HEK293 (cell line): ENCODE measurements around the gene PI4KA.
"Not testable (repeated sequence)": the region's sequence is repeated elsewhere in the genome, so short reads cannot be mapped to it uniquely, and the experiment has no call there.

ENCODE experiments used
- CTCF ChIA-PET: fragments of 350-600 bp; formaldehyde crosslinking; extraction: SDS; loops from one replicate; lab custom pipeline; 2021; ENCODE audit warnings: antibody characterized with exemption; lab: Yijun Ruan, JAX
- POLR2A ChIA-PET: fragments of 300-600 bp; formaldehyde crosslinking; extraction: SDS; loops from one replicate; lab custom pipeline; 2020; ENCODE audit warnings: antibody characterized with exemption, inconsistent platforms; lab: Yijun Ruan, JAX
- H3K27ac ChIP-seq: fragments of 200-500 bp; sonication (Bioruptor generic); 2 replicates; pipeline ENCODE4 v1.5.1; 2014; ENCODE audit warnings: low read depth, low read length, control low read depth, inconsistent platforms; ENCODE audit errors: extremely low read depth
- H3K36me3 ChIP-seq, 2 experiments: fragments of 200-500 bp in 1 of 2; sonication (Bioruptor generic) in 1 of 2; 1 replicate in 1 of 2; 2 replicates in 1 of 2; pipeline ENCODE4 v1.5.1; 2014 to 2017; ENCODE audit warnings: inconsistent platforms in 2 of 2, low read length in 2 of 2; ENCODE audit not compliant: control insufficient read depth in 2 of 2, insufficient read depth in 1 of 2
- H3K4me1 ChIP-seq: fragments of 200-500 bp; sonication (Bioruptor generic); 2 replicates; pipeline ENCODE4 v1.5.1; 2014; ENCODE audit warnings: mild to moderate bottlenecking, low read length, inconsistent platforms; ENCODE audit not compliant: control insufficient read depth, insufficient read depth
- H3K4me3 ChIP-seq: 2 replicates; pipeline ENCODE4 v1.5.1; 2011; ENCODE audit warnings: low read depth, mild to moderate bottlenecking, control low read depth, low read length, moderate library complexity
- H3K9me3 ChIP-seq: fragments of 200-500 bp; sonication (Bioruptor generic); 2 replicates; pipeline ENCODE4 v1.5.1; 2014; ENCODE audit warnings: low read depth, low read length, inconsistent platforms; ENCODE audit not compliant: control insufficient read depth, insufficient read depth
- GLIS1 ChIP-seq: fragments of 450-650 bp; formaldehyde crosslinking; IDR thresholded peaks from 2 replicates; pipeline ENCODE4 v1.5.1; 2016; ENCODE audit warnings: missing biosample characterization, missing genetic modification characterization
- GLIS2 ChIP-seq: fragments of 450-650 bp; formaldehyde crosslinking; IDR thresholded peaks from 2 replicates; pipeline ENCODE4 v1.5.1; 2016; ENCODE audit warnings: missing biosample characterization, missing genetic modification characterization
- KLF1 ChIP-seq: fragments of 450-650 bp; formaldehyde crosslinking; IDR thresholded peaks from 2 replicates; pipeline ENCODE4 v1.5.1; 2016; ENCODE audit warnings: missing biosample characterization, missing genetic modification characterization
- KLF10 ChIP-seq: fragments of 450-650 bp; IDR thresholded peaks from 2 replicates; pipeline ENCODE4 v1.5.1; 2018; ENCODE audit warnings: missing biosample characterization, mild to moderate bottlenecking, missing genetic modification characterization
- KLF8 ChIP-seq: fragments of 450-650 bp; formaldehyde crosslinking; IDR thresholded peaks from 2 replicates; pipeline ENCODE4 v1.5.1; 2016; ENCODE audit warnings: missing biosample characterization, missing genetic modification characterization
- KLF9 ChIP-seq: fragments of 450-650 bp; formaldehyde crosslinking; IDR thresholded peaks from 2 replicates; pipeline ENCODE4 v1.5.1; 2016; ENCODE audit warnings: missing biosample characterization, missing genetic modification characterization, low read depth
- SP2 ChIP-seq: fragments of 450-650 bp; formaldehyde crosslinking; IDR thresholded peaks from 2 replicates; pipeline ENCODE4 v1.5.1; 2016; ENCODE audit warnings: missing biosample characterization, missing genetic modification characterization
- SP3 ChIP-seq: fragments of 450-650 bp; formaldehyde crosslinking; IDR thresholded peaks from 2 replicates; pipeline ENCODE4 v1.5.1; 2016; ENCODE audit warnings: missing biosample characterization, missing genetic modification characterization
- ZBTB8A ChIP-seq: fragments of 450-650 bp; formaldehyde crosslinking; IDR thresholded peaks from 2 replicates; pipeline ENCODE4 v1.5.1; 2016; ENCODE audit warnings: missing biosample characterization, missing genetic modification characterization
- ZFHX2 ChIP-seq: fragments of 450-650 bp; formaldehyde crosslinking; conservative IDR thresholded peaks from 2 replicates; pipeline ENCODE4 v1.5.1; 2016; ENCODE audit warnings: missing biosample characterization, missing genetic modification characterization
- ZNF335 ChIP-seq: fragments of 450-650 bp; formaldehyde crosslinking; conservative IDR thresholded peaks from 2 replicates; pipeline ENCODE4 v1.5.1; 2016; ENCODE audit warnings: missing biosample characterization, missing genetic modification characterization
- ZNF610 ChIP-seq: fragments of 450-650 bp; formaldehyde crosslinking; IDR thresholded peaks from 2 replicates; pipeline ENCODE4 v1.5.1; 2016; ENCODE audit warnings: missing biosample characterization, missing genetic modification characterization, borderline replicate concordance
- TF ChIP-seq, protein P1 (sequence below): fragments of 450-650 bp; formaldehyde crosslinking; IDR thresholded peaks from 2 replicates; pipeline ENCODE4 v1.5.1; 2017; ENCODE audit warnings: missing biosample characterization, missing genetic modification characterization
- TF ChIP-seq, protein P2 (sequence below): fragments of 450-650 bp; formaldehyde crosslinking; optimal IDR thresholded peaks from 2 replicates; pipeline ENCODE3; 2016; ENCODE audit warnings: missing biosample characterization, mild to moderate bottlenecking, missing genetic modification characterization
- TF ChIP-seq, protein P3 (sequence below): fragments of 450-650 bp; formaldehyde crosslinking; IDR thresholded peaks from 2 replicates; pipeline ENCODE4 v1.5.1; 2016; ENCODE audit warnings: missing biosample characterization, missing genetic modification characterization
- TF ChIP-seq, protein P4 (sequence below): fragments of 450-650 bp; formaldehyde crosslinking; IDR thresholded peaks from 2 replicates; pipeline ENCODE4 v1.5.1; 2017; ENCODE audit warnings: missing biosample characterization, missing genetic modification characterization
- TF ChIP-seq, protein P5 (sequence below): fragments of 450-650 bp; formaldehyde crosslinking; IDR thresholded peaks from 2 replicates; pipeline ENCODE4 v1.5.1; 2017; ENCODE audit warnings: missing biosample characterization, mild to moderate bottlenecking, missing genetic modification characterization, moderate library complexity

The PI4KA gene

DNA sequence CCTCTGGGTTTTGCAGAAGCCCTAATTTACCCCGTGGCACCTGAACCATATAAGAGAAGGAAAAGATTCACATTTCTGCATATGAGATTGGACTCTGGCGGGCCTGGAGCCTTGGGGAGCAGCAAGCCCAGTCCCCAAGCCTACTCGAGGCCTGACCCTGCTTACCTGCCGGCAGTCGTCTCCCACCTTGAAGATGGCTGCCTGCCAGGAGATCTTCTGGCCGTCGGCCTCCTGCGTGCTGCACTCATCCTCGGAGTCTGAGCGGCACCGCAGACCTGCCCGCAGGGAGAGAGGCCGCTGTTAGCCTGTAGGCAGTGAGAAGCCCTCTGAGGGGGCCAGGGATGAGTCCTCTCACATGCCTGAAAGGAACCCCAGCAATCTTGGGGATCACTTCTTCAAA is 145.5 kb downstream of the PI4KA start:
- H3K27ac ChIP-seq, CTCF ChIA-PET, H3K4me1 ChIP-seq, POLR2A ChIA-PET, H3K9me3 ChIP-seq, H3K4me3 ChIP-seq: not testable (repeated sequence)
- H3K36me3 ChIP-seq: peaks cover 0 to 22% of the 10 kb centered on the region in 2 experiments; a peak in 1 of 3 replicates

DNA sequence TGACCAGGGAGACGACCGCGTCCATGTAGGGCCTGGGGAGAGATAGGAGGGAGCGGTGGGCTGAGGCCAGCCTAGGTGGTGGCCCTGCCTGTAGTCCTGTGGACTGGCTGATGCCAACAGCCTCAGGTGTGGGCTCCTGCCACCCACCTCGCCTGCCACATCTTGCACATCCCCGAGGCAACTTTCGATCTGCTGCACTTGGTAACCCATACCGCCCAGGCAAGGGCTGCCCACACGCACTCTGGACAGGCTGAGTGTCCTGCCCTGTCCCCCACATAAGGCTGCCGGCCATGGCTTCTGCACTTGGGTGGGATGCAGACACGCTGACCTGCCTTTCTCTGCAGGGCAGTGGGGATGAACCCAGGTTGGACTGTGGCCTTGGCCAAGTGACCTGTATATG is 148.6 kb downstream of the PI4KA start:
- POLR2A ChIA-PET, H3K27ac ChIP-seq, H3K4me1 ChIP-seq, H3K9me3 ChIP-seq, H3K4me3 ChIP-seq, CTCF ChIA-PET: not testable (repeated sequence)
- H3K36me3 ChIP-seq: peaks cover 0 to 22% of the 10 kb centered on the region in 2 experiments; a peak in 1 of 3 replicates

DNA sequence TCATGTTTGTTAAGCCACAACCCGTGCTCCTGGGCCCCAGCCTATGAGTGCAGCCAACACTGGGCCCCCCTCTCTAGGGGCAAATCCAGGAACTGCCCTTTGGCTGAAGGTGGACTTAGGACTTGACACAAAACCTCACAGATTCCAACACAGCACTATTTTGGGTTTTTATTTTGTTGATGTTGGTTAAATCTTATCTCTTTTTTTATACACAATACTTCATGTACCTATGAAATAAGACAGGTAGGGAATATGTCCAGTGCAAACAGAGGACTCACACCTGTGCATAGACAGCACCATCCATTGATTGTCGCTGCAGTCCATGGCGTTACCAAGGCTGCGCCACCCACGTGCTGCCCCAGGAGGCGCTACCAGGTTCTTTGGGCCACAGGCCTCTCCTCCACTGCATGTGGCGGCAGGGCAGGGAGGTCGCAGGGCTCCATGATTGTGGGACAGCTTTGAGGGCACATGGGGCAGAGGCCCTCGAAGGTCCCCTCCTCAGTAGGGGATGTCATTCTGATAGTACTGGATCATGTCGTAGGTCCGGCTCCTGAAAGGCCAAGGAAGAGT is 151.0 kb downstream of the PI4KA start:
- H3K4me1 ChIP-seq, H3K27ac ChIP-seq, H3K4me3 ChIP-seq, CTCF ChIA-PET, H3K9me3 ChIP-seq: not testable (repeated sequence)
- POLR2A ChIA-PET: interaction anchor here (0.6 kb wide), 1 partner anchor 279 kb away, joined by 4 read pairs; no protein-coding TSS in a partner anchor
- peaks cover 0 to 15% of the 10 kb centered on the region in 2 experiments; a peak in 1 of 3 replicates for H3K36me3 ChIP-seq

DNA sequence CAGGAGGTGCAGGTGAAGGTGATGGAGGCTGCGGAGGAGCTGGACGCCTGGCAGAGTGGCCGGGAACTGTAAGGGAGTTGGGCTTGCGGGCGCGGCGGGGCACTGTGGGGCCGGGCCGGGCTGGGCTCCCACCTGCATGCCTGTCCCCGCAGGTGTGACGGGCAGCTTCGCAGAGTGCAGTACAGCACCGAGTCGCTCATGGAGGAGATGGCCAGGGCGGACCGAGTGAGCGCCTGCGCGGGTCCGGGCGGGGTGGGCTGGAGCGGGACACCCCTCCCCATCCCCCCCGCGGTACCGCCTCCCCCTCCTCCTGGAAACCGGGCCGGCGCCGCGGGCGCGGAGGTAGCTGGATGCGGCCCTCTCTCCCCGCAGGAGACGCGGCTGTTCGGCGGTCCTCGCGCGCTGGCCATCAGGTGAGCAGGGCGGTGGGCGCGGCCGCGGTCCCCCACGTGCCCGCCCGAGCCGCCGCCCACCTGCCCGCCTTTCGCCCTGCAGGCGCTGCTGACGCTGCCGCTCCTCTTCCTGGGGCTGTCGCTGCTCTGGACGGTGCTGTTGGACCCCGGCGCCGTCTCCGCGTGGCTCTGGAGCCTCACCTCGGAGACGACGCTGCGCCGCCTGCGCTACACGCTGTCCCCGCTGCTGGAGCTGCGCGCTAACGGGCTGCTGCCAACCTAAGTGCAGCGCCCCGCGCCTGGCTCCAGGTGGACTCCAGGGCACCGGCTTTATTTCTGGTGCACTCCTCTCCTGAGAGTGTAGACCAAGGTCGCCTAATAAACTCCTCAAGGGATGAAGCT is 154.6 kb downstream of the PI4KA start:
- H3K36me3 ChIP-seq, H3K9me3 ChIP-seq, H3K27ac ChIP-seq, H3K4me1 ChIP-seq: not testable (repeated sequence)
- ChIA-PET CTCF (interaction anchor here (0.6 to 1.3 kb wide), 9 partner anchors 10 to 286 kb away, joined by 3 to 6 read pairs (median 4); no protein-coding TSS in a partner anchor), POLR2A (interaction anchor here (0.6 to 1.3 kb wide), 4 partner anchors 74 to 909 kb away, joined by 3 to 5 read pairs (median 3); partner anchors contain the start of genes DGCR6L and THAP7)
- peak overlapping the region; percentile 28 for H3K4me3 ChIP-seq
- peak; percentile 36; the same call in 1 of the 2 replicates for TF ChIP-seq GLIS2
- peak; percentile 85 for TF ChIP-seq ZBTB8A (tag by site-specific recombination)
- TF ChIP-seq GLIS1 (tag by site-specific recombination): 0 out of 2 replicates have a peak, but pooled peaks have one; percentile 16
- TF ChIP-seq, protein P1, sequence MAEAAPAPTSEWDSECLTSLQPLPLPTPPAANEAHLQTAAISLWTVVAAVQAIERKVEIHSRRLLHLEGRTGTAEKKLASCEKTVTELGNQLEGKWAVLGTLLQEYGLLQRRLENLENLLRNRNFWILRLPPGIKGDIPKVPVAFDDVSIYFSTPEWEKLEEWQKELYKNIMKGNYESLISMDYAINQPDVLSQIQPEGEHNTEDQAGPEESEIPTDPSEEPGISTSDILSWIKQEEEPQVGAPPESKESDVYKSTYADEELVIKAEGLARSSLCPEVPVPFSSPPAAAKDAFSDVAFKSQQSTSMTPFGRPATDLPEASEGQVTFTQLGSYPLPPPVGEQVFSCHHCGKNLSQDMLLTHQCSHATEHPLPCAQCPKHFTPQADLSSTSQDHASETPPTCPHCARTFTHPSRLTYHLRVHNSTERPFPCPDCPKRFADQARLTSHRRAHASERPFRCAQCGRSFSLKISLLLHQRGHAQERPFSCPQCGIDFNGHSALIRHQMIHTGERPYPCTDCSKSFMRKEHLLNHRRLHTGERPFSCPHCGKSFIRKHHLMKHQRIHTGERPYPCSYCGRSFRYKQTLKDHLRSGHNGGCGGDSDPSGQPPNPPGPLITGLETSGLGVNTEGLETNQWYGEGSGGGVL (tag by site-specific recombination): peak; percentile 63
- TF ChIP-seq, protein P2, sequence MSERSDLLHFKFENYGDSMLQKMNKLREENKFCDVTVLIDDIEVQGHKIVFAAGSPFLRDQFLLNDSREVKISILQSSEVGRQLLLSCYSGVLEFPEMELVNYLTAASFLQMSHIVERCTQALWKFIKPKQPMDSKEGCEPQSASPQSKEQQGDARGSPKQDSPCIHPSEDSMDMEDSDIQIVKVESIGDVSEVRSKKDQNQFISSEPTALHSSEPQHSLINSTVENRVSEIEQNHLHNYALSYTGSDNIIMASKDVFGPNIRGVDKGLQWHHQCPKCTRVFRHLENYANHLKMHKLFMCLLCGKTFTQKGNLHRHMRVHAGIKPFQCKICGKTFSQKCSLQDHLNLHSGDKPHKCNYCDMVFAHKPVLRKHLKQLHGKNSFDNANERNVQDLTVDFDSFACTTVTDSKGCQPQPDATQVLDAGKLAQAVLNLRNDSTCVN (tag by site-specific recombination): peak; percentile 62
- TF ChIP-seq, protein P3, sequence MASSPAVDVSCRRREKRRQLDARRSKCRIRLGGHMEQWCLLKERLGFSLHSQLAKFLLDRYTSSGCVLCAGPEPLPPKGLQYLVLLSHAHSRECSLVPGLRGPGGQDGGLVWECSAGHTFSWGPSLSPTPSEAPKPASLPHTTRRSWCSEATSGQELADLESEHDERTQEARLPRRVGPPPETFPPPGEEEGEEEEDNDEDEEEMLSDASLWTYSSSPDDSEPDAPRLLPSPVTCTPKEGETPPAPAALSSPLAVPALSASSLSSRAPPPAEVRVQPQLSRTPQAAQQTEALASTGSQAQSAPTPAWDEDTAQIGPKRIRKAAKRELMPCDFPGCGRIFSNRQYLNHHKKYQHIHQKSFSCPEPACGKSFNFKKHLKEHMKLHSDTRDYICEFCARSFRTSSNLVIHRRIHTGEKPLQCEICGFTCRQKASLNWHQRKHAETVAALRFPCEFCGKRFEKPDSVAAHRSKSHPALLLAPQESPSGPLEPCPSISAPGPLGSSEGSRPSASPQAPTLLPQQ (tag by site-specific recombination): peak; percentile 43; the same call in 1 of the 2 replicates
- peak; percentile 40 for TF ChIP-seq SP2
- peak; percentile 28; the same call in 1 of the 2 replicates for TF ChIP-seq SP3 (tag by site-specific recombination)
- TF ChIP-seq, protein P4, sequence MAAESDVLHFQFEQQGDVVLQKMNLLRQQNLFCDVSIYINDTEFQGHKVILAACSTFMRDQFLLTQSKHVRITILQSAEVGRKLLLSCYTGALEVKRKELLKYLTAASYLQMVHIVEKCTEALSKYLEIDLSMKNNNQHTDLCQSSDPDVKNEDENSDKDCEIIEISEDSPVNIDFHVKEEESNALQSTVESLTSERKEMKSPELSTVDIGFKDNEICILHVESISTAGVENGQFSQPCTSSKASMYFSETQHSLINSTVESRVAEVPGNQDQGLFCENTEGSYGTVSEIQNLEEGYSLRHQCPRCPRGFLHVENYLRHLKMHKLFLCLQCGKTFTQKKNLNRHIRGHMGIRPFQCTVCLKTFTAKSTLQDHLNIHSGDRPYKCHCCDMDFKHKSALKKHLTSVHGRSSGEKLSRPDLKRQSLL (tag by site-specific recombination): peak; percentile 92; the same call in 1 of the 2 replicates
- TF ChIP-seq KLF8 (tag by site-specific recombination): peak; percentile 44; the same call in 1 of the 2 replicates
- TF ChIP-seq KLF10 (tag by site-specific recombination): peak; percentile 39; the same call in 1 of the 2 replicates
- TF ChIP-seq, protein P5, sequence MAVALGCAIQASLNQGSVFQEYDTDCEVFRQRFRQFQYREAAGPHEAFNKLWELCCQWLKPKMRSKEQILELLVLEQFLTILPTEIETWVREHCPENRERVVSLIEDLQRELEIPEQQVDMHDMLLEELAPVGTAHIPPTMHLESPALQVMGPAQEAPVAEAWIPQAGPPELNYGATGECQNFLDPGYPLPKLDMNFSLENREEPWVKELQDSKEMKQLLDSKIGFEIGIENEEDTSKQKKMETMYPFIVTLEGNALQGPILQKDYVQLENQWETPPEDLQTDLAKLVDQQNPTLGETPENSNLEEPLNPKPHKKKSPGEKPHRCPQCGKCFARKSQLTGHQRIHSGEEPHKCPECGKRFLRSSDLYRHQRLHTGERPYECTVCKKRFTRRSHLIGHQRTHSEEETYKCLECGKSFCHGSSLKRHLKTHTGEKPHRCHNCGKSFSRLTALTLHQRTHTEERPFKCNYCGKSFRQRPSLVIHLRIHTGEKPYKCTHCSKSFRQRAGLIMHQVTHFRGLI (tag by site-specific recombination): 0 out of 2 replicates have a peak, but pooled peaks have one; percentile 24
- peak; percentile 48 for TF ChIP-seq ZNF335 (tag by site-specific recombination)
- peak; percentile 60; the same call in 1 of the 2 replicates for TF ChIP-seq KLF9 (tag by site-specific recombination)
- peak; percentile 83 for TF ChIP-seq ZFHX2 (tag by site-specific recombination)
- peak; percentile 45; the same call in 1 of the 2 replicates for TF ChIP-seq ZNF610
- peak; percentile 87 for TF ChIP-seq KLF1 (tag by site-specific recombination)
